Measurements from ENCODE around the gene FBLN1.

GRCh38 chr22:45590262-45590661 lies 87.6 kb downstream of the FBLN1 start:
- TF ChIP-seq CTCF (conservative IDR thresholded peaks at IDR 0.05) = no peak
- TF ChIP-seq ZFX (IDR thresholded peaks at IDR 0.05) = no peak

Data from C4-2B (cell line).